AG09309 (cell line): Measurements from ENCODE around the gene GAD2.

Source experiments
- DNase-seq: peaks from one replicate; pipeline ENCODE4 v3.0.0-alpha.2; 2010; ENCODE audit warnings: low read depth
- H3K4me3 ChIP-seq: 2 replicates; pipeline ENCODE4 v1.5.1; 2011; ENCODE audit warnings: mild to moderate bottlenecking, low read depth, low read length, moderate library complexity; ENCODE audit not compliant: control insufficient read depth
- CTCF ChIP-seq: IDR thresholded peaks from 2 replicates; pipeline ENCODE4 v1.5.1; 2011; ENCODE audit warnings: mild to moderate bottlenecking, low read depth, low read length, inconsistent platforms; ENCODE audit not compliant: insufficient read depth, control insufficient read depth; ENCODE audit errors: missing control alignments

GAD2 gene

GRCh38 chr10:26197248-26197647, 19.3 kb upstream of the GAD2 start:
- no peak overlapping the region for H3K4me3 ChIP-seq
- TF ChIP-seq CTCF: no peak
- no peak for DNase-seq

GRCh38 chr10:26198119-26198518, 18.5 kb upstream of the GAD2 start:
- no peak for DNase-seq
- TF ChIP-seq CTCF: no peak
- H3K4me3 ChIP-seq: no peak overlapping the region

- DNase-seq: no peak
- H3K4me3 ChIP-seq: no peak overlapping the region
- TF ChIP-seq CTCF: no peak
Observed at GRCh38 chr10:26199841-26200240, 16.7 kb upstream of the GAD2 start.

- no peak for DNase-seq
- TF ChIP-seq CTCF: no peak
- H3K4me3 ChIP-seq: no peak overlapping the region
Observed at GRCh38 chr10:26205223-26205622, 11.4 kb upstream of the GAD2 start.

- no peak overlapping the region for H3K4me3 ChIP-seq
Observed at GRCh38 chr10:26211781-26212444, 4.7 kb upstream of the GAD2 start.

GRCh38 chr10:26212511-26212910, 4.1 kb upstream of the GAD2 start:
- TF ChIP-seq CTCF: no peak
- H3K4me3 ChIP-seq: no peak overlapping the region
- DNase-seq: no peak

More at GRCh38 chr10:26211781-26212444, 4.7 kb upstream of the GAD2 start:
- DNase-seq: no peak
- no peak for TF ChIP-seq CTCF
